PFSK-1 (cell line): ENCODE measurements around the gene COX7A2.

Source experiments
- FOXP2 ChIP-seq: optimal IDR thresholded peaks from 2 replicates; pipeline ENCODE3; 2011; ENCODE audit warnings: borderline replicate concordance, control low read depth, inconsistent platforms; ENCODE audit not compliant: insufficient read depth; ENCODE audit errors: extremely low read length, extremely low read depth
- POLR2AphosphoS5 ChIP-seq: IDR thresholded peaks from 2 replicates; pipeline ENCODE4 v1.6.1; 2012; ENCODE audit warnings: low read depth, mild to moderate bottlenecking, control low read depth, low read length, moderate library complexity
- REST ChIP-seq, 2 experiments: IDR thresholded peaks; 2 replicates each; pipeline versions ENCODE4 v1.6.1 to v1.8.0; 2011 to 2012; ENCODE audit warnings: low read depth in 2 of 2, low read length in 2 of 2, control low read depth in 1 of 2, inconsistent platforms in 1 of 2, mild to moderate bottlenecking in 1 of 2, moderate library complexity in 1 of 2; ENCODE audit not compliant: insufficient read depth in 1 of 2
- SIN3A ChIP-seq: IDR thresholded peaks from 2 replicates; pipeline ENCODE4 v1.6.1; 2012; ENCODE audit warnings: mild to moderate bottlenecking, low read length, moderate library complexity, borderline replicate concordance; ENCODE audit not compliant: insufficient read depth
- TAF1 ChIP-seq: IDR thresholded peaks from 2 replicates; pipeline ENCODE4 v1.6.1; 2012; ENCODE audit warnings: low read length, control low read depth, borderline replicate concordance; ENCODE audit not compliant: insufficient read depth

DNA sequence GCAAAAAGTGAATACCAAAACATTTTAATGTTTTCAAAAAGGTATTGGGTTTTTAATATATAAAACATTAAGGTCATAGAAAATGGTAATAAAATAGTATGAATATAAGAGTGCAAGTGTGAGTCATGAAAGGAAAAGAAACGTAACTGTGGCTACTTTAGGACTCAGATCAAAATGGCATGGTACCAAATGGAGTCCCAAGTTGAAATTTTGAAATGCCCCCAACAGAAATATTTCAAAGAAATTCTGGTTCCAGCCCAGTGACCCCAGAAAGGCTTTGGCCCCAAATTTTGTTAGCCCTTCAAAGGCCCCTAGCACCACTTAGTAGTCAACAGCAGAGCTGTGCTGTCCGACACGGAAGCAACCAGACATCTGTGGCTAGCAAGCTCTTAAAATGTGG, 43.7 kb downstream of the COX7A2 start:
- TF ChIP-seq POLR2AphosphoS5: no peak
- TF ChIP-seq FOXP2: no peak
- no peak for TF ChIP-seq TAF1
- TF ChIP-seq REST (IDR thresholded peaks at IDR 0.05; ENCODE audit: insufficient read depth in 1 of 2, low read depth in 2 of 2, low read length in 2 of 2): no peak
- TF ChIP-seq SIN3A: no peak
